K562 (cell line): Measurements from ENCODE around the gene ADRM1. TPM values are rescaled to one million over a fixed set of nuclear protein-coding genes. Genes with fewer than 3 reads are reported as not detected.

Source experiments
- ATAC-seq: fragments of 200-7000 bp; cut with Tn5 transposase; 3 replicates; pipeline ENCODE4 v1.9.1; 2020; ENCODE audit warnings: moderate library complexity
- BruUV-seq: library from RNA; stranded (reverse); fragments of 400-500 nt; replicated peaks from 2 replicates; lab custom pipeline; 2021; lab: Mats Ljungman, UMichigan
- CTCF ChIA-PET: fragments of 300-600 bp; formaldehyde crosslinking; extraction: SDS; loops from one replicate; lab custom pipeline; 2021; ENCODE audit warnings: low intra/inter-chr PET ratio; lab: Yijun Ruan, JAX
- POLR2A ChIA-PET: fragments of 300-600, 350-650 bp; sonication (Branson Sonifier 250); formaldehyde crosslinking; extraction: SDS; loops from one replicate; lab custom pipeline; 2021; ENCODE audit warnings: antibody characterized with exemption, inconsistent platforms; lab: Yijun Ruan, JAX
- DNase-seq, 4 experiments: peaks; one replicate each; pipeline versions ENCODE4 v3.0.0 to v3.0.0-alpha.2; 2011 to 2018; ENCODE audit warnings: low spot score in 3 of 4, mixed read lengths in 3 of 4; ENCODE audit errors: extremely low read depth in 1 of 4
- FAIRE-seq: peaks from 2 replicates; lab custom pipeline; 2011; peaks lifted over from hg19 to GRCh38; lab: Jason Lieb, UNC
- H2AFZ ChIP-seq: 2 replicates; pipeline ENCODE4 v1.6.0; 2011; ENCODE audit warnings: low read depth, low read length, control low read depth, inconsistent platforms
- H3K27ac ChIP-seq: fragments of 200-600 bp; 3 replicates; pipeline ENCODE4 v1.8.0; 2011; ENCODE audit warnings: low read depth, mild to moderate bottlenecking, control low read depth, inconsistent platforms, low read length, moderate library complexity, mixed read lengths; ENCODE audit errors: extremely low read depth
- H3K27me3 ChIP-seq, 2 experiments: fragments of 300-600 bp in 1 of 2; 2 replicates in 1 of 2; 3 replicates in 1 of 2; pipeline versions ENCODE4 v1.6.0 to v1.8.0; 2011; ENCODE audit warnings: inconsistent platforms in 2 of 2, low read length in 2 of 2, mild to moderate bottlenecking in 1 of 2, mixed read lengths in 1 of 2, moderate library complexity in 1 of 2; ENCODE audit not compliant: control insufficient read depth in 2 of 2, insufficient read depth in 2 of 2
- H3K36me3 ChIP-seq: fragments of 300-600 bp; 3 replicates; pipeline ENCODE4 v1.8.0; 2011; ENCODE audit warnings: mild to moderate bottlenecking, low read length, inconsistent platforms; ENCODE audit not compliant: control insufficient read depth, insufficient read depth
- H3K4me1 ChIP-seq, 2 experiments: fragments of 200-600 bp in 1 of 2; replicated peaks in 1 of 2; 2 replicates in 1 of 2; 3 replicates in 1 of 2; pipeline versions ENCODE4 v1.5.1 to v1.8.0; 2011; ENCODE audit warnings: inconsistent platforms in 2 of 2, low read length in 2 of 2, mild to moderate bottlenecking in 1 of 2, mixed read lengths in 1 of 2, moderate library complexity in 1 of 2; ENCODE audit not compliant: control insufficient read depth in 2 of 2, insufficient read depth in 2 of 2
- H3K4me2 ChIP-seq: 2 replicates; pipeline ENCODE4 v1.6.1; 2011; ENCODE audit warnings: low read length, control low read depth, inconsistent platforms, mixed read lengths; ENCODE audit not compliant: insufficient read depth
- H3K4me3 ChIP-seq: fragments of 200-600 bp; sonication (generic), shearing (Covaris generic); 2 replicates; pipeline ENCODE4 v1.5.1; 2016; ENCODE audit warnings: control low read depth, inconsistent platforms
- H3K79me2 ChIP-seq: fragments of 200-600 bp; 3 replicates; pipeline ENCODE4 v1.8.0; 2011; ENCODE audit warnings: low read length, inconsistent platforms; ENCODE audit not compliant: control insufficient read depth, insufficient read depth
- H3K9ac ChIP-seq, 2 experiments: 2 replicates each; pipeline versions ENCODE4 v1.6.0 to v1.6.1; 2011; ENCODE audit warnings: low read depth in 2 of 2, low read length in 2 of 2, control low read depth in 1 of 2, inconsistent platforms in 1 of 2, mild to moderate bottlenecking in 1 of 2, mixed read lengths in 1 of 2; ENCODE audit not compliant: insufficient read depth in 1 of 2
- H3K9me1 ChIP-seq: one replicate; pipeline ENCODE4 v1.6.0; 2011; ENCODE audit warnings: inconsistent platforms, mild to moderate bottlenecking, low read length, moderate library complexity; ENCODE audit not compliant: control insufficient read depth, insufficient read depth
- H3K9me3 ChIP-seq: replicated peaks from 2 replicates; pipeline ENCODE4 v1.5.1; 2011; ENCODE audit warnings: low read depth, low read length, inconsistent platforms; ENCODE audit not compliant: control insufficient read depth, insufficient read depth
- H4K20me1 ChIP-seq: replicated peaks from 2 replicates; pipeline ENCODE4 v1.6.1; 2011; ENCODE audit warnings: low read length, inconsistent platforms, mixed read lengths; ENCODE audit not compliant: control insufficient read depth, insufficient read depth
- CREB5 ChIP-seq: fragments of 250-450 bp; sonication (Bioruptor Pico); IDR thresholded peaks from 2 replicates; pipeline ENCODE4 v1.5.0; 2020; ENCODE audit warnings: mild to moderate bottlenecking
- CTCF ChIP-seq, 3 experiments: IDR thresholded peaks in 2 of 3; conservative IDR thresholded peaks in 1 of 3; 2 replicates each; pipeline ENCODE4 v1.5.1; 2011 to 2012; ENCODE audit warnings: low read length in 3 of 3, mild to moderate bottlenecking in 3 of 3, control low read depth in 2 of 3, improper control_type of control experiment in 1 of 3, inconsistent platforms in 1 of 3, low read depth in 1 of 3, mixed read lengths in 1 of 3, moderate library complexity in 1 of 3; ENCODE audit not compliant: insufficient read depth in 2 of 3
- EWSR1 ChIP-seq: fragments of 450-650 bp; IDR thresholded peaks from 2 replicates; pipeline ENCODE4 v1.6.1; 2018; ENCODE audit warnings: borderline replicate concordance, mild to moderate bottlenecking, low read depth, moderate library complexity; ENCODE audit not compliant: partially characterized antibody
- KLF10 ChIP-seq: fragments of 250-450 bp; sonication (Bioruptor Pico); IDR thresholded peaks from 2 replicates; pipeline ENCODE4 v1.6.1; 2021; ENCODE audit warnings: matching md5 sums
- POLR2G ChIP-seq: fragments of 200-400 bp; formaldehyde crosslinking; IDR thresholded peaks from 2 replicates; pipeline ENCODE4 v1.6.1; 2017; ENCODE audit warnings: low read depth, mild to moderate bottlenecking, antibody characterized with exemption, low read length, moderate library complexity
- WGBS: fragments of 100-300 bp; shearing (Covaris generic); methylation state at CpG from one replicate; pipeline ENCODE4 v1.1.6; 2016; ENCODE audit warnings: low coverage, mixed read lengths; ENCODE audit not compliant: insufficient coverage; ENCODE audit errors: missing lambda C conversion rate; 5-methylcytosine and 5-hydroxymethylcytosine counted together
- in situ Hi-C: fragments of 300-500 bp; cut with MboI; formaldehyde crosslinking; loops from 4 replicates; pipeline ENCODE4 v1.15.0; 2018; ENCODE audit warnings: inconsistent platforms, mixed read lengths
- intact Hi-C: fragments of 100-400 bp; cut with micrococcal nuclease; formaldehyde crosslinking; loops from 2 replicates; pipeline ENCODE4 v1.14.2; 2022
- polyA plus RNA-seq, 8 experiments: library from polyadenylated mRNA; depleted of rRNA in 4 of 8; stranded (reverse) in 5 of 8; unstranded in 3 of 8; fragments of >200 nt; fragmentation: Nextera tagmentation in 2 of 8; fragmentation: Illumina TruSeq in 1 of 8; extraction: Ambion mirVana in 2 of 8; extraction: Trizol in 1 of 8; gene quantifications; 2 replicates each; pipeline versions ENCODE4 v1.2.1 to v1.2.3, GENCODE V29; 2011 to 2014; ENCODE audit warnings: inconsistent platforms in 1 of 8, missing spikeins in 1 of 8
- total RNA-seq, 7 experiments: library from RNA; depleted of rRNA in 6 of 7; stranded (reverse); fragments of >200 nt in 6 of 7; fragmentation: Illumina TruSeq in 2 of 7; extraction: Trizol in 2 of 7; gene quantifications; 2 replicates each; pipeline versions ENCODE4 v1.2.1 to v1.2.3, GENCODE V29; 2011 to 2021; ENCODE audit warnings: low replicate concordance in 1 of 7

The ADRM1 gene
- total and polyA plus RNA-seq, 9 of the 15 experiments (the other 6 are each of a cell fraction or from before 2014, with no cell fraction given), result 5.0 to 223 (median 67.4) TPM

GRCh38 chr20:62269378-62269777, 33.4 kb upstream of the ADRM1 start (continued):
- TF ChIP-seq EWSR1 (no peak), KLF10 (no peak)

- Histone ChIP-seq H3K27ac (no peak overlapping the region), H4K20me1 (peaks cover 18% of the 10 kb centered on the region; the same call in 1 of the 2 replicates), H3K36me3 (peaks cover 22% of the 10 kb centered on the region; the same call in 2 of the 3 replicates), H3K9me1 (no peaks in the 10 kb centered on the region), H3K4me2 (no peak overlapping the region), H3K79me2 (no peaks in the 10 kb centered on the region), H3K9me3 (no peaks in the 10 kb centered on the region), H3K4me3 (no peak overlapping the region), H3K4me1 (peaks cover 9 to 19% of the 10 kb centered on the region in 2 experiments; a peak in 4 of 5 replicates), H2AFZ (no peak overlapping the region), H3K9ac (peak overlapping the region in 1 of 2 experiments; percentile 61; a peak in 1 of 4 replicates), H3K27me3 (no peaks in the 10 kb centered on the region)
- 67% methylated on average over 17 of the region's 17 CpGs for WGBS
- TF ChIP-seq POLR2G (peak; percentile 20; the same call in 1 of the 2 replicates), CTCF (IDR thresholded peaks at IDR 0.05 in 2 of 3, conservative IDR thresholded peaks at IDR 0.05 in 1 of 3; ENCODE audit: insufficient read depth in 2 of 3, low read depth in 1 of 3, low read length in 3 of 3) (0 out of 6 replicates have a peak, but pooled peaks of 1 of the 3 experiments have one; percentile 22), CREB5 (CRISPR knock-in tag) (no peak)
- in situ Hi-C loops, result no loop called here
- DNase-seq, result peak in 2 of 4 experiments; percentile 32 to 37
- no TSS peak for BruUV-seq
- no peak for FAIRE-seq
- ChIA-PET CTCF (no interaction called here), POLR2A (no interaction called here)
- intact Hi-C loops, result no loop called here
- peak; percentile 46; the same call in 2 of the 3 replicates for ATAC-seq
Observed at GRCh38 chr20:62269871-62270270, 32.9 kb upstream of the ADRM1 start.
